ENCODE results near the gene GHRL. TPM values are rescaled to one million over a fixed set of nuclear protein-coding genes. Genes with fewer than 3 reads are reported as not detected.

Gene GHRL
- total RNA-seq, 2 experiments from 2014 or later: 1.1 to 3.2 TPM

GRCh38 chr3:10338164-10338470 is 45.4 kb upstream of the GHRL start:
- Mint-ChIP-seq H3K4me1 (ENCODE audit: low read depth) (no peaks in the 10 kb centered on the region), H3K9me3 (no peaks in the 10 kb centered on the region), H3K27ac (no peak overlapping the region), H3K36me3 (ENCODE audit: low read depth) (no peaks in the 10 kb centered on the region), H3K27me3 (no peaks in the 10 kb centered on the region), H3K4me3 (no peak overlapping the region)
- no peaks in the 10 kb centered on the region for H3K27me3 ChIP-seq (ENCODE audit: control insufficient read depth in 1 of 2, insufficient read depth in 2 of 2, low read length in 2 of 2)
- H3K4me1 ChIP-seq (ENCODE audit: insufficient read depth, low read length): peaks cover 6% of the 10 kb centered on the region
- H3K36me3 ChIP-seq (ENCODE audit: insufficient read depth, low read length): no peaks in the 10 kb centered on the region
- no peak for DNase-seq
- CTCF ChIA-PET: no interaction called here
- TF ChIP-seq CTCF (IDR thresholded peaks at IDR 0.05): no peak
- H3K27ac ChIP-seq (ENCODE audit: low read depth in 1 of 2, low read length in 2 of 2): no peak overlapping the region
- no peak overlapping the region for H3K4me3 ChIP-seq (ENCODE audit: low read length)
- intact Hi-C loops (cut with DNase I, micrococcal nuclease): no loop called here
- H3K9me3 ChIP-seq (ENCODE audit: control insufficient read depth in 1 of 2, insufficient read depth in 1 of 2, low read length in 2 of 2): no peaks in the 10 kb centered on the region
- ATAC-seq (ENCODE audit: poor library complexity): no peak
- POLR2A ChIA-PET: no interaction called here

- no peak for TF ChIP-seq CTCF (IDR thresholded peaks at IDR 0.05)
- Histone ChIP-seq H3K9me3 (ENCODE audit: control insufficient read depth in 1 of 2, insufficient read depth in 1 of 2, low read length in 2 of 2) (no peaks in the 10 kb centered on the region), H3K4me1 (ENCODE audit: insufficient read depth, low read length) (peaks cover 6% of the 10 kb centered on the region), H3K27me3 (ENCODE audit: control insufficient read depth in 1 of 2, insufficient read depth in 2 of 2, low read length in 2 of 2) (no peaks in the 10 kb centered on the region), H3K27ac (ENCODE audit: low read depth in 1 of 2, low read length in 2 of 2) (no peak overlapping the region), H3K4me3 (ENCODE audit: low read length) (no peak overlapping the region), H3K36me3 (ENCODE audit: insufficient read depth, low read length) (no peaks in the 10 kb centered on the region)
- Mint-ChIP-seq H3K27me3 (no peaks in the 10 kb centered on the region), H3K9me3 (no peaks in the 10 kb centered on the region), H3K4me1 (ENCODE audit: low read depth) (no peaks in the 10 kb centered on the region), H3K27ac (no peak overlapping the region), H3K4me3 (no peak overlapping the region), H3K36me3 (ENCODE audit: low read depth) (no peaks in the 10 kb centered on the region)
- intact Hi-C loops (cut with DNase I, micrococcal nuclease): no loop called here
- no peak for DNase-seq
- ChIA-PET CTCF (no interaction called here), POLR2A (no interaction called here)
- no peak for ATAC-seq (ENCODE audit: poor library complexity)
These were observed 44.8 kb upstream of the GHRL start for GRCh38 chr3:10337323-10338163.

GRCh38 chr3:10336761-10337160 is 44.0 kb upstream of the GHRL start:
- CTCF ChIA-PET: no interaction called here
- DNase-seq: no peak
- no peaks in the 10 kb centered on the region for H3K36me3 ChIP-seq (ENCODE audit: insufficient read depth, low read length)
- TF ChIP-seq CTCF (IDR thresholded peaks at IDR 0.05): no peak
- no peak overlapping the region for H3K27ac Mint-ChIP-seq
- no peaks in the 10 kb centered on the region for H3K9me3 ChIP-seq (ENCODE audit: control insufficient read depth in 1 of 2, insufficient read depth in 1 of 2, low read length in 2 of 2)
- H3K4me3 Mint-ChIP-seq: no peak overlapping the region
- no peaks in the 10 kb centered on the region for H3K9me3 Mint-ChIP-seq
- intact Hi-C loops (cut with DNase I, micrococcal nuclease): no loop called here
- H3K36me3 Mint-ChIP-seq (ENCODE audit: low read depth): no peaks in the 10 kb centered on the region
- POLR2A ChIA-PET: no interaction called here
- no peak for ATAC-seq (ENCODE audit: poor library complexity)
- no peak overlapping the region for H3K4me3 ChIP-seq (ENCODE audit: low read length)
- H3K27me3 Mint-ChIP-seq: no peaks in the 10 kb centered on the region
- H3K27ac ChIP-seq (ENCODE audit: low read depth in 1 of 2, low read length in 2 of 2): no peak overlapping the region
- H3K4me1 ChIP-seq (ENCODE audit: insufficient read depth, low read length): peaks cover 6% of the 10 kb centered on the region
- no peaks in the 10 kb centered on the region for H3K4me1 Mint-ChIP-seq (ENCODE audit: low read depth)
- no peaks in the 10 kb centered on the region for H3K27me3 ChIP-seq (ENCODE audit: control insufficient read depth in 1 of 2, insufficient read depth in 2 of 2, low read length in 2 of 2)
